ENCODE data around the gene ITGB2.

ITGB2 gene

DNA sequence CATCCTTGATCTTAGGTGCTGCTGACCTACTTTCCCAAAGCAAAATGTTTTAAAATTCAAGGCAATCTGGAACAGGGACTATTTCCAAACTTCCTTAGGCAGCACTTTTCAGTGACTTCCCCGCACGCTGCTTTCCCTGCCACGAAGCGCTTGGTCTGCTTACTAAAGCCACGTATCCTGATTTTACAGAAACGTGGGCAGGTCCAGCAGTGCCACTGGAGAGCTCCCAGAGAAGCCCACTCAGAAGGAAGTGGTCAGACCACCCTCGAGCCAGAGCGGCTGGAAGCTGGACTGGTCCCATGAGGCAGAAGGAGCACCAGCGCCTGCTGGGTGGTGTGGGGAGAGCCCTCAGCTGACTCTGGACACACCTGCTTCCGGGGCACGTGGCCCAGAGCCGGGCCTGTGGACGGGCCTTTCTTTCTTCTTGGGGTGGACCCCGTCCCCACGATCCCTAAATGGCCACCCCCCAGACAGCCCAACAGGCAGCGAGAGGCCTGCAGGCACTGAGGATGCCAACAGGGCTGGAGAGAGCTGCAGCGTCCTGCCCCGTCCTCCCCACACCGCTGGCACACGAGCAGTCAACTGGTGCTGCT, 70.4 kb downstream of the ITGB2 start:
- no peak for DNase-seq (ENCODE audit: low read depth in 1 of 2, low spot score in 1 of 2)

DNA sequence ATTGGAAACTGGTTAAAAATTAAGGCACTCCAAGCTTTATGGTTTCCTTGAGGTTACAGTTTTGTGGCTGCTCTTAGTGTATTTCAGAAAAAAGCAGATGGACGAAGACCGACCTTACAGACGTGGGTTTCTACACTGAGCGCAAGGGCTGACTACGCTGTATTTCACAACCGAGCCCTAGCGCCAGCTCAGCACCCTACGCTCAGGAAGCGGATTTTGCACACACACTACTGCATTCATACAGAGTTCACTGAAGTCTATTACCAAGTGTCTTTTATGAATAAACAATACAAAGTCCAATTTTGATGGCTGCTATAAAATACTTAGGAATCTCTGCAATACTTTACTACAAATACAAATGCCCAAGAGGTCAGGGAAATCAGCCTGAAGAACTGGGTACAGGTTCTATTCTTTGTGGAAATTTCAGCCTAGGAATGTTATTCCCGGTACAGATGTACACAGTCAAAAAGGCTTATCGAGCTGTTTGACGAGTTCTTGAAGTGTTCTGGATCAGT, 71.0 kb downstream of the ITGB2 start:
- DNase-seq (ENCODE audit: low read depth in 1 of 2, low spot score in 1 of 2) = no peak

DNA sequence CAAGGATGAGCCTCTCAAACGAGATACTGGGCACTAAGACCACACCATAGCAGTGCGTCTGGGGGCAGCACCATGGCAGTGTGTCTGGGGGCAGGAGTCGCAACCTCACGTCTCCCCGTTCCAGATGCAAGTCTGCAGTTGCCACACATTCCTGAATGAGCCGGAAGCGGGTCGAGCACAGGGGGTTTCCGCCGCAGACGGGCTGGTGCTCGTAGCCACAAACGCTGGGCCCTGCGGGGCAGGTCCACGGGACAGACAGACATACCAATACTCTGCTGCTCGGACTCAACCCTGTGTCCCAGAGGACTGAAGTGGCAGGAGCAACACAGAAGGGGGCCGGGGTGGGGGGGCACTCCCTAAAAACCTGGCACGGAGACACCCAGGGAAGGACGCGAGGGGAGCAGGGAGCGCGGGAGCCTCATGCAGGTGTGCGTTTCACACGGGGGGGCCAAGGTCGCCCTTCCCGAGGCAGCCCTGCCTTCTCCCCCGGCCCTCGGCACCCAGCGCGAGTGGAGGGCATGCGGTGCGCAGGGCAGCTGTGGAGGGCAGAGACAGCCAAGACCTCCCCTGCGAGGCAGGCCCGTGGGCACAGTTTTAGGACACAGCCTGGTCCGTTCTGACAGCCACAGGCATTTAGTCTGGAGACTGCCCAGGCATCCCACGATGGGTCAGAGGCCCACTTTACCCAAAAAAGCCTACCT, 71.7 kb downstream of the ITGB2 start:
- DNase-seq (ENCODE audit: low read depth in 1 of 2, low spot score in 1 of 2) = no peak

DNA sequence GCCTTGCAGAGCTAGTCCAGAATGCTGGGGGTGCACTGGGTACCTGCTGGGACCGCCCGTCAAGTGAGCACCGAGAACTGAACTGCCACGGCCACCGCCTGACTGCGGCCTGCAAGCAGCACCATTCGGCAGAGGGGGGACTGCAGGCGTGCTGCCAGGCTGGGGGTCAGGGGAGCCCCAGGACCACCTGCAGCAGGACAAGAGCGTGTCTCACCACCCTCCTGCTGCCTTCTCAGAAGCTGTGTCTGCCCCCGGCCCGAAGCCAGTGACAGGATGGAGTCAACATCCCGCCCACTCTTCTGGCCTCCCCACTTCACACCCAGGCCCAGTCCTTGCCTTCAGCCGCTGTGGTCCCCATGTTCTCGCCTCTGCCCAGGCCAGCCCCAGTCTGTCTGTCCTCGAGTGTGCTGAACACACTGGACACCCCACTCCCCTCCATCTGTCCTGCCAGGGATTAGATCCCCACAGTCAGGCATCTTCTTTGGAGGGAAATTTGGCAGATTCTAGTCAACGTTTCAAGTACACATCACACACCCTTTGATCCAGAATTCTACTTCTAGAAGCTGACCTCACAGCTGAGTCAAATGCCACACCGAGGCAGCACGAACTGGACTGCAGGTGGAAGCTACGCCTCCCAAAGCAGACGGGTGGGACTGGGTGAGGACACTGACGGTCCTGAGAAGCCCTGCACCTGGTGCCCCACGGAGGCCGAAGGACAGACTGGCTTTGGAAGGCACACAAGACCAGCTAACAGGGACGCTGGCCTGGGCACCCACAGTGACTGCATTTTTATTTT, 73.2 kb downstream of the ITGB2 start:
- no peak for DNase-seq (ENCODE audit: low read depth in 1 of 2, low spot score in 1 of 2)

DNA sequence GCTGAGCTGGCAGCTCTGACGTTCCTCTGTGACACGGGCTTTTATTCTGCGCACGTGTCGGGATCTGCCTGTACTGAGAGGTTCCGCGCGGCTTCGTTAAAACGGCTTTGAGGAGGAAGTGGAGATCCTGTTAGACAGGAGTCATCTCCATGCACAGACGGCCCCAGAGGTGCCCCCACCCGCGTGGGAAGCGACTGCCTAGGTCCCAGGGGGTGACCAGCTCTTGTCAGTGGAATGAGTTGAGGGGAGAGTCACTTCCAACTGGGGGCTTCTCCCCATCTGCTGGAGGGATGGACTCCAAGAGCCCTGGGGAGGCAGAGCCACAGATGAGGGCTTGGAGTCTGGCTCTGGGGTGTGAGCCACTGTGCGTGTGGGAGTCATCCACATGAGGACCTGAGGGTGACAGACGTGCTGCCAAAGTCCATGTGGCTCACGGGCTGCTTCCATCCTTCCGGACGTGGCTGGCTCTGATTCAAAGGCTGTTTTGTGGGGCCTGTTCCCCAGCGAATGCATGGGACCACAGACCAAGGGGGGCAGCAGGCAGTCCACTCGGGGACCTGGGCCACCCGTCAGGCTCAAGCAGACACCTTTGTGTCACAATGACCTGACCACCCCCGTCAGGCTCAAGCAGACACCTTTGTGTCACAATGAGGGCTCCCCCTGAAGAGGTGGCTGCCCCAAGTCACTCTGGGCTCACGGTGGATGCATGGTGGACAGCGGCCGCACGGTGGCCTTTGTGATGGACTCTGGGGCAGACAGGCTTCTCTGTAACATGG, 74.0 kb downstream of the ITGB2 start:
- no peak for DNase-seq (ENCODE audit: low read depth in 1 of 2, low spot score in 1 of 2)

DNA sequence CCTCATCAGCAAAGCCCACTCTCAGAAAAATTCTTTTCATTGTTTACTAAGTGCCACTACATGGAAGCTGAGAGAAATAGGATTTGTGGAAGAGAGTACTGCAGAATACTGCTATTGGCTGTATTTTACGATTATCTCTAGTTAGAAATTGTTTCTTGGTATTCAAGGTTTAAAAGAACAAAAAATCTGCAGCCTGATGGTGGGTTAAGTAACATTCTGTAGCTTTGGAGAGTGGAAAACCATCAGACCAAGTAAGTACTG, 74.5 kb downstream of the ITGB2 start:
- DNase-seq (ENCODE audit: low read depth in 1 of 2, low spot score in 1 of 2) = no peak

DNA sequence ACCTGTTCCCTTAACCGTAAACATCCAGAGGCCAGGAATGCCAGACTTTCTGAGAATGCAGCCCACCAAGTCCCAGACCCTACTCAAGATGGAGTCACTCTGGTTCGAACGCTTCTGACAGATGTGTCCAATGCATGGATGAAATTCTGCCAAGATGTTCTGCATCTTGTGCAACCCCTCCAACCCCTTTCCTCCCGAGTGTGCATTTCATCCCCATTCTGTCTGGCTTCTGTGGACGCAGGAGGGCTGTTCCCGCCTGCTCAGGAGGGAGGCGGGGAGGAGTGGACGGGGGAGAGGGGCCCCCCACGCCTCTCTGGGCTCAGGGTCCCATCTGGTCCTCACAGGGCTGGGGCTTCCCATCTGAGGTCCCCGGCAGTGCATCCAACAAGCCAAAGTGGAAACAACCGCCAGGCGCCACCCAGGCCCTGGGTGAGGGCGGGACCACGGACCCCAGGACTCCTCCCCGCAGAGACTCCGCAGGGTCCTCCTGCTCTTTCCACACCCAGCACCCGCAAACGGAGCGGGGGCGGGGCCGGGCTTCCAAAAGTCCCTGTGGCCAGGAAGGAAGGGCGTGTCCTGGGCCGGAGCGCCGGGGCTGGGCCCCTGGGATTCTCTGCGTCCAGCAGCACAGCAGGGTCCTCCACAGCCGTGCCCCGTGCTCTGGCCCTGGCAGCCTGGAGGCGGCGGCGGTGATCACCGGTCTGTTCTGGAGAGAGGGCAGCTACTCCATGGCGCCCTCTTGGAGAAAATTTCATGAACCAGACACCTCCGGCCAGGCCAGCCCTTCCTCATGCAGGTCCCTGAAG, 75.1 kb downstream of the ITGB2 start:
- peak in 1 of 2 donors; percentile 26 for DNase-seq (ENCODE audit: low read depth in 1 of 2, low spot score in 1 of 2)

DNA sequence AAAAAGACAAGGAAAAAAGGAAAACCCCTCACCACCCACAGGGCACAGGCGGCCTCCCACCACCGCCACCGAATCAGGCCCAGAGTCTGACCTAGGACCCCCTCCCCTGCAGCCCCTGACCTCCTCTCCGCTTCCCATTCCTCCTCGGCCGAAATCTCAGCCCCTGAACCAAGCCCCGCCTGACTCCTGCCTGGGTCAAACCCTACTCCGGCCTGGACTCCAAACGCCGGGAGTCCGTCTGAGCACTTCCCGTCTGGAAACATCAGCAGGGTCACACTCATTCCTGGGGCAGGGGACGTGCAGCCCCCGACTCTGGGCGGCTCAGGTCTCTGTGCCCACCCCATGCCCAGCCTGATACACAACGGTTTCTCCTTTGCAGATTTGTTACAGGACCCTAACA, 76.4 kb downstream of the ITGB2 start:
- DNase-seq (ENCODE audit: low read depth in 1 of 2, low spot score in 1 of 2) = no peak

DNA sequence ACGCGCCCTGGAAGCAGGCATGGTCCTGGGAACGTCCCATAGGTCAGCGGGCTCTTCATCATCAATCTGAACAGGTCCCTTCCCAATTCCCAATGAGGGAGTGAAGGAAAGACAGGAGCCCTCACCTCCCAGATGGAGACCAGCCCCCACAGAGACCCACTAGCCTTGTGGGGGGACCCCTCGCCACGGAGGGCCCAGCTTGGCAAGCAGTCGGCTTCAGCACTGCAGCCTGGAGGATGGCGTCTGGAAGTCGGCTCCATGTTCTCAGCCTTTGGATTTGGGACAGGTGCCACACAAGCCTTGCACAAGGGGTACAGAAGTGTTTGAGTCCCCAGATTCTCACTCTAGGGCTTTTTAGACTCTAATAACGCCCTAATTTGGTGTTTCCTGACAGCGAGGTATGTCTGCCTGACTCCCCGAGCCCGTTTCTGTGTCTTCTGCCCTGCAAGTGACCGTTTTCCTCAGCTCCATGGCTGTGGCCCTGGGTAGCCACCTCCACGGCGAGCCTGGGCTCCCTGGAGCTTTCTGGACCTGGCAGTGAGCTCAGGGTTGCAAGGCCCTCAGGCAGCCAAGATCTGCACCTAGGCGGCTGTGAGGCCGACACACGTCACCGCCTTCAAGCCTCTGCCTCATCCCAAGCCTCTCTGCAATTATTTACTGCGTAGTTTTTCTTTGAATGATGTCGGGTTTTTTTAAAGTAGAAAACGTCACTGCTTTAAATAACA, 77.8 kb downstream of the ITGB2 start:
- DNase-seq (ENCODE audit: low read depth in 1 of 2, low spot score in 1 of 2) = no peak

DNA sequence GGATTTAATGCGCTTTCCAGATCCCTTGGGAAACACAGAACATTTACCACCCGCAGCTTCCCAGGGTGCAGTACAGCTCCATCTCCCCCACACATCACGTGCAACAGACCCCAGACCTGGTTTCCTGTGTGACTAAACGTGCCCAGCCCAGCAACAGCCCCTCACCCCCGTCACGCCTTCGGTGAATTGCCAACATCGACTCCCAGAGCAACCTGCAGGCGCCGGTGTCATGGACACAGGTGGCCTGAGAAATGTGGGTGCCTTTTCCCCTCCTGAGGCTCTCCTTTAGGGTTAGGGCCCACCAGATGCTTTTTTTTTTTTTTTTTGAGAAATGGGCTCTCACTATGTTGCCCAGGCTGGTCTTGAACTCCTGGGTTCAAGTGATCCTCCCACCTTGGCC, 78.6 kb downstream of the ITGB2 start:
- DNase-seq (ENCODE audit: low read depth in 1 of 2, low spot score in 1 of 2) = no peak

DNA sequence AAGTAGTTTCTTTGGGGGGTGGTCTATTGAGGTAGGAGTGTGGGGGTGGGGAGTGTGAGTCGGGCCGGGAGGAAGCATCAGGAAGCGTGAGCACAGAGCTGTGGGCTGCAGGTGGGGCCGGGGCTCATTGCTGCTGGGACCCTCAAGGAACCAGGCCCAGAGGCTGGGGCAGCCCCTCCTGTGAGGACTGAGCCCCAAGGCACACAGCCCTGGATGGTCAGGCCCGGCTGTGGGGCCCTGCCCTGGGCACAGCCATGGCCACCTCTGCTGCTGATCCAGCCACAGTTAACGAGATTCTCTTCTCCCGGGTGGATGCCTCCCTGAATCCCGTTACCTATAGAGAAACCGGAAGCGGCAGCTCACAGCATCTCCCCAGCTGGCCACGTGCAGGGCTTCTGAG, 79.9 kb downstream of the ITGB2 start:
- no peak for DNase-seq (ENCODE audit: low read depth in 1 of 2, low spot score in 1 of 2)

DNA sequence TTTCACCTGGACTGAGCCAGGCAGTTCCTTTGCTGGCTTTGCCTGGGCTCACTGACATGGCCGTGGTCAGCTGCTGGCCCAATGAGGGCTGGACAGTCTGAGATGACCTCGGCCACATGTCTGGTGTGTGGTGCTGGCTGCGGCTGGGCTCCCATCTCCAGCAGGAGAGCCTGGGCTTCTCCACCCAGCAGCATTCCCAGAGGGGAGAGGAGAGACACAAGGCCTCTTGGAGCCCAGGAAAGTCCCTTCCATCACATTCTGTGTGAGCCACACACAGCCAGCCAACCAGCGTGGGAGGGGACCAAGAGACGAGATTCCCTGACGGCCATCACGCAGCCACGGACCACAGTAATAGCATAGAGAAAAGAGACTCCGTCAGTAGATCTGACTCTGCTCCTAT, 81.7 kb downstream of the ITGB2 start:
- DNase-seq (ENCODE audit: low read depth in 1 of 2, low spot score in 1 of 2) = no peak

DNA sequence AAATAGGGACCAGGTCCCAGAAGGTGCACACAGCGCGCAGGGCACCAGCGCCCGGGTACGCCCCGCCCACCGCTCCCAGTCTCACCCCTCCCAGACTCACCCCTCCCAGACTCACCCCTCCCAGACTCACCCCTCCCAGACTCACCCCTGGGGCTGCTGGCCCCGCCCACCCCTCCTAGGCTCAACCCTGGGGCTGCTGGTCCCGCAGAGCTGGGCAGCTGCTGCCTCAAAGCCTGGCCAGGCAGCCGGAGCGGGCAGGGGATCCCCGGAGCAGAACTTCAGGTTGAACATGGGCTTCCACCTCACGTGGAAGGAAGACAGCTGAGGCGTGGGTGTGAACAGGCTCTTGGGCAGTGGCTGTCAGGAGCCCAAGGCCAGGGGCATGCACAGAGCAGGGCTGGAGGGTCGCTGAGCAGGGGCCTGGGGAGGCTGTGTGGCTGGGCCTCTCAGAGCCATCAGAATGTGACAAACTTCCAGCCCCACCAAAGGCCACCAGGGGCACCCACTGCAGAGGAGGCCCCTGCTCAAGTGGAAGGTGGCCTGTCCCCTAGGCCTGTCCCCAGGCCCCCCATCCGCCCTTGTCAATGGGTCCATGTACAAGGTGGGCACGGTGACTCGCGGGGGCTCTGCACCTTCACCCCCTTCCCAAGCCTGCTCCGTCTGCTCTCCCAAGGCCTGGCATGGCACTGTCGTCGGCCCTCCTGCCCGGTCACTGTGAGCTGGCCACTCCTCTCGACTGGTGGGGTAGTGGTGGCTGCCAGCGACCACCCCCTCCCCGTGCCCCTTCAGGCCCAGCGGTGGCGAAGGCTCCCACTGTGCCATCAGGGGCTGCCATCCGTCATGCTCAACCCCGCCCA, 82.4 kb downstream of the ITGB2 start:
- DNase-seq (ENCODE audit: low read depth in 1 of 2, low spot score in 1 of 2) = no peak

DNA sequence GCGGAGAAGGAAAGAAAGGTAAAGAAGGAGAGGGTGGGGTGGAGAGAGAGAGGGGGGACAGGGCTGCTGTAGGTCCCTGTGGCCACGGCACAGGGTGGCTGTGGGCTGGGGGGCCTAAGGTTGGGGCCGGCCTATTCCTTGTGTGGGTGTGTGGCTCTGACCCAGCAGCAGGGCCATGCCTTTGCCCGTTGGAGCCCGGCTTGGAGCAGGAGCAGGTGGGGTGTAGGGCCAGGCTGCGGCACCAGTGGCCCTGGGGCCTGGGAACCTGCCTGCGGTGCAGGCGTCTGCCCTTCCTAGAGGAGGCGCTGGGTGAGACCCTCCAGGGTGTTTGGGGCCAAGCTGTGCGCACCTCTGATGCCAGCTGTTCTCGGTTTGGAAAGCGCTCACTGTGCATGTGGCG, 83.2 kb downstream of the ITGB2 start:
- no peak for DNase-seq (ENCODE audit: low read depth in 1 of 2, low spot score in 1 of 2)

DNA sequence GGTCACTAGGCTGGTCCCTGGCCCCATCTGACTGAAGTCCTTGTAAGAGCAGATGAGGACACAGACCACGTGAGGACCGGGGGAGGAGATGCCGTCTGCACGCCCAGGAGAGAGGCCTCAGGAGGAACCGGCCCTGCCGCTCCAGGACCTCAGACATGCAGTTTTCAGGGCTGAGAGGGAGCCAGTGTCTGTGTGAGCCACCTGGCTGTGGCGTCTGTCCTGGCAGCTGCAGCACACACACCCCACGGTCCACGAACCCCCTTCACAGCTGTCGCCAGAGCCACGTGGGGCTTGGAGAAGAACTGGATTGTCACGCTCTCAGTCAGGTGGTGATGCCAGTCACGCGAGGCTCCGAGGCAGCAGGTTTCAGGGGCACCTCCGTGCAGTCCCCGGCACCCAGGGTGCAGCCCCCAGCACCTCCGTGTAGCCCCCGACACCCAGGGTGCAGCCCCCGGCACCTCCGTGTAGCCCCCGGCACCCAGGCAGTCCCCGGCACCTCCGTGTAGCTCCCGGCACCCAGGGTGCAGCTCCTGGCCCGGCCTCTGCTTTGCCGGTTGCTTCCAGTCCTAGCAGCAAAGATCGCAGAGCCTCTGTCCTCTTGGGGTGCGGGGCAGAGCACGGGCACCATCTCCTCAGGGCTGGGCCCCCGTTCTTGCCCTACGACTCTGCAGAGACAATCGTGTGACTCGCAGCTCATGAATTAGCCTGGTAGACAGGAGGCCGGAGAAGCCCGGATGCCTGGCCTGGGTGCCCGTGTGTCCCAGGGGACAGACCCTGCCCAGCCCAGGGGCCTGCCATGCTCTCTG, 83.8 kb downstream of the ITGB2 start:
- DNase-seq (ENCODE audit: low read depth in 1 of 2, low spot score in 1 of 2) = no peak

DNA sequence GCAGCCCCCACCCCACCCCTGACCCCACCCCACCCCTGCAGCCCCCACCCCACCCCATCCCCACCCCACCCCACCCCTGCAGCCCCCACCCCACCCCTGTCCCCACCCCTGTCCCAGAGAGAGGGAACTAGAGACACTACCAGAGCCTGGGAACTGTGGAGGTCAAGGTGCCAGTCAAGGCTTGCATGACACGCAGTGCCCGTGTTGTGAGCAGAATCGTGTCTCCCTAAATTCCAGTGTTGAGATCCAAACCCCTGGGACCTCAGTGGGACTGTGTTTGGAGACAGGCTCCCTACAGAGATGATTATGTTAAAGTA, 84.4 kb downstream of the ITGB2 start:
- DNase-seq (ENCODE audit: low read depth in 1 of 2, low spot score in 1 of 2) = no peak

Measured in activated T-helper 1 cell treated with anti-CD3 and anti-CD28 coated beads, Interleukin-2, amount 50 U/mL, for 16 hours (primary cell).